HepG2 (cell line): ENCODE data around the gene KANSL3. TPM values are rescaled to one million over a fixed set of nuclear protein-coding genes. Genes with fewer than 3 reads are reported as not detected.

Source experiments
- FOSL2 ChIP-seq: sonication (generic); formaldehyde crosslinking; IDR thresholded peaks from 2 replicates; pipeline ENCODE4 v1.4.0; 2020; ENCODE audit warnings: missing genetic modification reagents
- KDM5B ChIP-seq: sonication (generic); formaldehyde crosslinking; IDR thresholded peaks from 2 replicates; pipeline ENCODE4 v1.4.0; 2020; ENCODE audit warnings: missing genetic modification reagents, mild to moderate bottlenecking, borderline replicate concordance
- MTA1 ChIP-seq: sonication (generic); formaldehyde crosslinking; IDR thresholded peaks from 2 replicates; pipeline ENCODE4 v1.4.0; 2020; ENCODE audit warnings: missing genetic modification reagents, mild to moderate bottlenecking, borderline replicate concordance
- MXD4 ChIP-seq: IDR thresholded peaks from 2 replicates; pipeline ENCODE4 v1.6.1; 2016; ENCODE audit warnings: mild to moderate bottlenecking, missing biosample characterization, missing genetic modification reagents
- PLRG1 ChIP-seq: fragments of 450-650 bp; conservative IDR thresholded peaks from 2 replicates; pipeline ENCODE4 v1.6.1; 2016
- PRMT3 ChIP-seq: sonication (generic); formaldehyde crosslinking; IDR thresholded peaks from 2 replicates; pipeline ENCODE4 v1.8.1; 2022; ENCODE audit warnings: low read depth, mild to moderate bottlenecking, moderate library complexity, missing genetic modification reagents, borderline replicate concordance
- PTBP1 ChIP-seq: fragments of 200-400 bp; formaldehyde crosslinking; IDR thresholded peaks from 2 replicates; pipeline ENCODE4 v1.6.1; 2018; ENCODE audit warnings: low read length, low read depth; ENCODE audit not compliant: poor library complexity, severe bottlenecking
- SMAD3 ChIP-seq: sonication (generic); formaldehyde crosslinking; IDR thresholded peaks from 2 replicates; pipeline ENCODE4 v1.4.0; 2020; ENCODE audit warnings: missing genetic modification reagents
- SP1 ChIP-seq, 2 experiments: fragments of 450-650 bp in 1 of 2; sonication (generic) in 1 of 2; formaldehyde crosslinking in 1 of 2; IDR thresholded peaks; 2 replicates each; pipeline versions ENCODE4 v1.4.0 to v1.6.1; 2016 to 2020; ENCODE audit warnings: missing genetic modification reagents in 1 of 2
- TBL1XR1 ChIP-seq: fragments of 150-350 bp; IDR thresholded peaks from 2 replicates; pipeline ENCODE4 v1.6.1; 2014; ENCODE audit warnings: borderline replicate concordance, low read length; ENCODE audit not compliant: partially characterized antibody
- TEAD2 ChIP-seq: sonication (generic); formaldehyde crosslinking; IDR thresholded peaks from 2 replicates; pipeline ENCODE4 v1.9.0; 2021; ENCODE audit warnings: missing genetic modification reagents
- ZFP1 ChIP-seq: IDR thresholded peaks from 2 replicates; pipeline ENCODE4 v1.6.1; 2016
- ZMYM4 ChIP-seq: sonication (generic); formaldehyde crosslinking; IDR thresholded peaks from 2 replicates; pipeline ENCODE4 v1.8.1; 2023; ENCODE audit warnings: mild to moderate bottlenecking, missing genetic modification reagents
- ZNF207 ChIP-seq: fragments of 450-650 bp; IDR thresholded peaks from 2 replicates; pipeline ENCODE4 v1.6.1; 2016; ENCODE audit warnings: antibody characterized with exemption, borderline replicate concordance
- ZNF232 ChIP-seq: sonication (generic); formaldehyde crosslinking; IDR thresholded peaks from 2 replicates; pipeline ENCODE4 v1.4.0; 2020; ENCODE audit warnings: missing genetic modification reagents, borderline replicate concordance
- ZNF274 ChIP-seq: sonication (generic); formaldehyde crosslinking; IDR thresholded peaks from 2 replicates; pipeline ENCODE4 v1.5.1; 2020; ENCODE audit warnings: mild to moderate bottlenecking, missing genetic modification reagents
- ZNF329 ChIP-seq: sonication (generic); formaldehyde crosslinking; IDR thresholded peaks from 2 replicates; pipeline ENCODE4 v1.9.0; 2021; ENCODE audit warnings: low read depth, mild to moderate bottlenecking, missing genetic modification reagents
- ZNF335 ChIP-seq: sonication (generic); formaldehyde crosslinking; IDR thresholded peaks from 2 replicates; pipeline ENCODE4 v1.4.0; 2020; ENCODE audit warnings: missing genetic modification reagents
- ZNF44 ChIP-seq: sonication (generic); formaldehyde crosslinking; IDR thresholded peaks from 2 replicates; pipeline ENCODE4 v1.5.1; 2020; ENCODE audit warnings: mild to moderate bottlenecking, missing genetic modification reagents
- ZNF546 ChIP-seq: sonication (generic); formaldehyde crosslinking; conservative IDR thresholded peaks from 2 replicates; pipeline ENCODE4 v1.8.1; 2023; ENCODE audit warnings: mild to moderate bottlenecking, missing genetic modification reagents
- ZNF547 ChIP-seq: sonication (generic); formaldehyde crosslinking; IDR thresholded peaks from 2 replicates; pipeline ENCODE4 v1.5.1; 2020; ENCODE audit warnings: mild to moderate bottlenecking, missing genetic modification reagents
- ZNF605 ChIP-seq: sonication (generic); formaldehyde crosslinking; IDR thresholded peaks from 2 replicates; pipeline ENCODE4 v1.8.0; 2022; ENCODE audit warnings: mild to moderate bottlenecking, missing genetic modification reagents
- polyA plus RNA-seq, 8 experiments: library from polyadenylated mRNA; depleted of rRNA in 3 of 8; stranded (reverse) in 7 of 8; unstranded in 1 of 8; fragments of >200 nt; fragmentation: Illumina TruSeq in 4 of 8; extraction: Trizol in 4 of 8; gene quantifications; 2 replicates each; pipeline versions ENCODE4 v1.2.1 to v1.2.3, GENCODE V29; 2011 to 2016; ENCODE audit warnings: low read depth in 4 of 8, missing spikeins in 1 of 8, mixed read lengths in 1 of 8; ENCODE audit not compliant: insufficient read depth in 1 of 8
- total RNA-seq, 5 experiments: library from RNA; depleted of rRNA; stranded (reverse); fragments of >200 nt; fragmentation: Illumina TruSeq; extraction: Trizol; gene quantifications; 2 replicates each; pipeline ENCODE4 v1.2.3, GENCODE V29; 2016; ENCODE audit warnings: low read depth in 1 of 5
- TF ChIP-seq, protein P1 (sequence below): sonication (generic); formaldehyde crosslinking; IDR thresholded peaks from 2 replicates; pipeline ENCODE4 v1.5.1; 2020; ENCODE audit warnings: mild to moderate bottlenecking, missing genetic modification reagents
- TF ChIP-seq, protein P2 (sequence below): sonication (generic); formaldehyde crosslinking; IDR thresholded peaks from 2 replicates; pipeline ENCODE4 v1.4.0; 2020; ENCODE audit warnings: mild to moderate bottlenecking, missing genetic modification reagents
- TF ChIP-seq, protein P3 (sequence below): sonication (generic); formaldehyde crosslinking; IDR thresholded peaks from 2 replicates; pipeline ENCODE4 v1.8.1; 2023; ENCODE audit warnings: mild to moderate bottlenecking, missing genetic modification reagents, borderline replicate concordance

The KANSL3 gene
- total and polyA plus RNA-seq, 2 of the 13 experiments (the other 11 are each of a cell fraction or from before 2014, with no cell fraction given): 20.8 to 37.3 TPM

DNA sequence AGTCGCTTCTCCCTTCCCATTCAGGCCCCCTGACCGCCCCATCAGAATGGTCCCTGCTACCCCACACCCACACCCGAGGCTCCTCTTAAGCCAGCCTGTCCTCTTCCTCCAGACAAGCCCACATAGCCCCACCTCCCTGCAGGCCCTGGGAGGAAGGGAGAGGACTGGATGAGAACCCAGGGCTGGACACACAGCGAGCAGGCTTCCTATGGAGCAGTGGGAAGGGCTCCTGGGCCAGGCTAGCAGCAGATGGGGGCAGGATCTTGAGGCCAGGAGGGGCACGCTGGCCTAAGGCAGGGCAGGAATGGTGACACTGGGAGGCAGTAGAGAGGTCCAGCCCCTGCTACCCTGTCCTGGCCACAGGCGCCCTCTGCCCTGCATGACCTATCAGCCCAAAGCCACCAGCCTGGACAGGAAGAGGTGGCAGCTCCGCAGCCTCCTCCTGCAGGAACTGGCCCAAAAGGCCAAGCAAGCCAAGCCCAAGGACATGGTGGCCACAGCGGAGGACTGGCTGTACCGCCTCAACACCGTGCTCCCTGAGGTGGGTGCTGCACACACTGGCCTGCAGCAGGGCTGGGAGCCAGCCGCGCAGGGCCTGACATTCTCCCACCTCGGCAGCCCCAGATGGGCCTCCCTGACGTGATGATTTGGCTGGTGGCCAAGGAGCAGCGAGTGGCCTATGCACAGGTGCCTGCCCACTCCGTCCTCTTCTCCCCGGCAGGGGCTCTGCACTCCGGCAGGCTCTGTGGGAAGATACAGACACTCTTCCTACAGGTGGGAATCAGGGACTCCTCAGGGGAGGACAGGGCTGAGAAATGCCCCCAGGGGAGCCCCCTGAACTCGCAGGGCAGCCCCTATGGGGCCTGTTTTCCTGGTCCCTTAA lies 47.7 kb upstream of the KANSL3 start (continued):
- TF ChIP-seq, protein P1, sequence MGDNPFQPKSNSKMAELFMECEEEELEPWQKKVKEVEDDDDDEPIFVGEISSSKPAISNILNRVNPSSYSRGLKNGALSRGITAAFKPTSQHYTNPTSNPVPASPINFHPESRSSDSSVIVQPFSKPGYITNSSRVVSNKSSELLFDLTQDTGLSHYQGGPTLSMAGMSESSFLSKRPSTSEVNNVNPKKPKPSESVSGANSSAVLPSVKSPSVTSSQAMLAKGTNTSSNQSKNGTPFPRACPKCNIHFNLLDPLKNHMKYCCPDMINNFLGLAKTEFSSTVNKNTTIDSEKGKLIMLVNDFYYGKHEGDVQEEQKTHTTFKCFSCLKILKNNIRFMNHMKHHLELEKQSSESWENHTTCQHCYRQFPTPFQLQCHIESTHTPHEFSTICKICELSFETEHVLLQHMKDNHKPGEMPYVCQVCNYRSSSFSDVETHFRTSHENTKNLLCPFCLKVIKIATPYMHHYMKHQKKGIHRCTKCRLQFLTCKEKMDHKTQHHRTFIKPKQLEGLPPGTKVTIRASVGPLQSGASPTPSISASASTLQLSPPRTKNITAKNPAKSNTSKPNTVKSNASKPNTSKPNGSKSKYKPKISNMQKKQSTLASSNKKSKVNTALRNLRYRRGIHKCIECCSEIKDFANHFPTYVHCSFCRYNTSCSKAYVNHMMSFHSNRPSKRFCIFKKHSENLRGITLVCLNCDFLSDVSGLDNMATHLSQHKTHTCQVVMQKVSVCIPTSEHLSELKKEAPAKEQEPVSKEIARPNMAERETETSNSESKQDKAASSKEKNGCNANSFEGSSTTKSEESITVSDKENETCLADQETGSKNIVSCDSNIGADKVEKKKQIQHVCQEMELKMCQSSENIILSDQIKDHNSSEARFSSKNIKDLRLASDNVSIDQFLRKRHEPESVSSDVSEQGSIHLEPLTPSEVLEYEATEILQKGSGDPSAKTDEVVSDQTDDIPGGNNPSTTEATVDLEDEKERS: peak; percentile 66; the same call in 1 of the 2 replicates
- peak; percentile 57; the same call in 1 of the 2 replicates for TF ChIP-seq MXD4
- TF ChIP-seq TEAD2 (CRISPR knock-in tag): no peak
- no peak for TF ChIP-seq ZNF232 (CRISPR knock-in tag)
- TF ChIP-seq SP1 (IDR thresholded peaks at IDR 0.05): no peak
- TF ChIP-seq SP1 (CRISPR knock-in tag; IDR thresholded peaks at IDR 0.05): 0 out of 2 replicates have a peak, but pooled peaks have one; percentile 39
- 0 out of 2 replicates have a peak, but pooled peaks have one; percentile 28 for TF ChIP-seq SMAD3
- no peak for TF ChIP-seq ZNF605 (CRISPR knock-in tag)
- TF ChIP-seq ZFP1 (CRISPR knock-in tag): no peak
- TF ChIP-seq, protein P2, sequence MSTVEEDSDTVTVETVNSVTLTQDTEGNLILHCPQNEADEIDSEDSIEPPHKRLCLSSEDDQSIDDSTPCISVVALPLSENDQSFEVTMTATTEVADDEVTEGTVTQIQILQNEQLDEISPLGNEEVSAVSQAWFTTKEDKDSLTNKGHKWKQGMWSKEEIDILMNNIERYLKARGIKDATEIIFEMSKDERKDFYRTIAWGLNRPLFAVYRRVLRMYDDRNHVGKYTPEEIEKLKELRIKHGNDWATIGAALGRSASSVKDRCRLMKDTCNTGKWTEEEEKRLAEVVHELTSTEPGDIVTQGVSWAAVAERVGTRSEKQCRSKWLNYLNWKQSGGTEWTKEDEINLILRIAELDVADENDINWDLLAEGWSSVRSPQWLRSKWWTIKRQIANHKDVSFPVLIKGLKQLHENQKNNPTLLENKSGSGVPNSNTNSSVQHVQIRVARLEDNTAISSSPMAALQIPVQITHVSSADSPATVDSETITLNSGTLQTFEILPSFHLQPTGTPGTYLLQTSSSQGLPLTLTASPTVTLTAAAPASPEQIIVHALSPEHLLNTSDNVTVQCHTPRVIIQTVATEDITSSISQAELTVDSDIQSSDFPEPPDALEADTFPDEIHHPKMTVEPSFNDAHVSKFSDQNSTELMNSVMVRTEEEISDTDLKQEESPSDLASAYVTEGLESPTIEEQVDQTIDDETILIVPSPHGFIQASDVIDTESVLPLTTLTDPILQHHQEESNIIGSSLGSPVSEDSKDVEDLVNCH (CRISPR knock-in tag): no peak
- TF ChIP-seq FOSL2: 0 out of 2 replicates have a peak, but pooled peaks have one; percentile 38
- TF ChIP-seq PTBP1: no peak
- TF ChIP-seq ZNF329 (CRISPR knock-in tag): no peak
- TF ChIP-seq MTA1 (CRISPR knock-in tag): peak; percentile 82; the same call in 1 of the 2 replicates
- no peak for TF ChIP-seq ZNF207
- no peak; the same call in 1 of the 2 replicates for TF ChIP-seq ZNF44 (CRISPR knock-in tag)
- peak; percentile 78; the same call in 1 of the 2 replicates for TF ChIP-seq ZNF546 (CRISPR knock-in tag)
- TF ChIP-seq PRMT3 (CRISPR knock-in tag): no peak
- TF ChIP-seq KDM5B (CRISPR knock-in tag): peak; percentile 81
- no peak for TF ChIP-seq ZNF335 (CRISPR knock-in tag)
- TF ChIP-seq TBL1XR1: no peak
- peak; percentile 61; the same call in 1 of the 2 replicates for TF ChIP-seq ZMYM4 (CRISPR knock-in tag)
- no peak for TF ChIP-seq PLRG1
- peak; percentile 50; the same call in 1 of the 2 replicates for TF ChIP-seq ZNF547
- peak; percentile 61; the same call in 1 of the 2 replicates for TF ChIP-seq ZNF274 (CRISPR knock-in tag)
- TF ChIP-seq, protein P3, sequence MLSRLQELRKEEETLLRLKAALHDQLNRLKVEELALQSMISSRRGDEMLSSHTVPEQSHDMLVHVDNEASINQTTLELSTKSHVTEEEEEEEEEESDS: no peak
